Calu3 (cell line): ENCODE measurements around the gene GRK3. TPM values are rescaled to one million over a fixed set of nuclear protein-coding genes. Genes with fewer than 3 reads are reported as not detected.

ENCODE experiments used
- BruUV-seq: library from RNA; stranded (reverse); fragments of 400-500 nt; replicated peaks from 2 replicates; lab custom pipeline; 2021; lab: Mats Ljungman, UMichigan
- CTCF ChIA-PET: fragments of 300-600 bp; sonication (Branson Sonifier 250); formaldehyde crosslinking; loops from one replicate; lab custom pipeline; 2022; ENCODE audit warnings: antibody characterized with exemption; lab: Charles Lee
- DNase-seq: peaks from one replicate; pipeline ENCODE4 v3.0.0; 2022
- H3K27ac Mint-ChIP-seq: one replicate; pipeline ENCODE4 v1.8.0; 2022; ENCODE audit warnings: mixed read lengths; ENCODE audit not compliant: unreplicated experiment
- H3K27me3 Mint-ChIP-seq: one replicate; pipeline ENCODE4 v1.8.0; 2022; ENCODE audit warnings: mixed read lengths; ENCODE audit not compliant: unreplicated experiment
- H3K36me3 Mint-ChIP-seq: one replicate; pipeline ENCODE4 v1.8.0; 2022; ENCODE audit warnings: mild to moderate bottlenecking, moderate library complexity, mixed read lengths; ENCODE audit not compliant: insufficient read depth, unreplicated experiment
- H3K4me1 Mint-ChIP-seq: one replicate; pipeline ENCODE4 v1.8.0; 2022; ENCODE audit warnings: mild to moderate bottlenecking, low read depth, mixed read lengths; ENCODE audit not compliant: unreplicated experiment
- H3K4me3 Mint-ChIP-seq: one replicate; pipeline ENCODE4 v1.8.0; 2022; ENCODE audit warnings: mild to moderate bottlenecking, low read depth, moderate library complexity, mixed read lengths; ENCODE audit not compliant: unreplicated experiment
- H3K9me3 Mint-ChIP-seq: one replicate; pipeline ENCODE4 v1.8.0; 2022; ENCODE audit warnings: low read depth, mixed read lengths; ENCODE audit not compliant: unreplicated experiment
- intact Hi-C: fragments of 100-400 bp; cut with micrococcal nuclease; formaldehyde crosslinking; loops from one replicate; pipeline ENCODE4 v1.10.0; 2022; ENCODE audit not compliant: unreplicated experiment
- total RNA-seq: library from RNA; stranded (reverse); gene quantifications from 2 replicates; pipeline ENCODE4 v1.2.3, GENCODE V29; 2022
- TF ChIP-seq, protein P1 (sequence below): fragments of 200-600 bp; IDR thresholded peaks from one replicate; pipeline ENCODE4 v1.8.0; 2022; ENCODE audit warnings: antibody characterized with exemption; ENCODE audit not compliant: unreplicated experiment

GRK3 gene
- total RNA-seq, 1 experiment from 2014 or later, result 12.0 TPM

DNA sequence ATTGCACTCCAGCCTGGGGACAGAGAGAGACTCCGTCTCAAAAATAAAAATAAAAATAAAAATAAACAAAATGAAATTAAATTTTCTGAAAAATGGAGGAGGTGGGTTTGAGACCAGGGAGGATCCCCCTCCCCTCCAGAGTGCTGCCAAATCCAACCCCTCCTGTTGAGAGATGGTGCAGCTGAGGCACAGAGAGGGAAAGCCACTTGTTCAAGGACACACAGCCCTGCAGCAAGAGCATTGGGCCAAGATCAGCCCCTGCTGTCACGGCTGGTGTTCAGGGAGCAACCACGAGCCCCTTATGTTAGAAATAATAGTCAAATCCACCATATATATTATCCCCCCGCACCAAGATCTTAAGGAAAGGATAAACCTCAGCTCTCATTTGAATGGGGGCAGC lies 180.2 kb downstream of the GRK3 start:
- no peaks in the 10 kb centered on the region for H3K9me3 Mint-ChIP-seq
- TF ChIP-seq, protein P1, sequence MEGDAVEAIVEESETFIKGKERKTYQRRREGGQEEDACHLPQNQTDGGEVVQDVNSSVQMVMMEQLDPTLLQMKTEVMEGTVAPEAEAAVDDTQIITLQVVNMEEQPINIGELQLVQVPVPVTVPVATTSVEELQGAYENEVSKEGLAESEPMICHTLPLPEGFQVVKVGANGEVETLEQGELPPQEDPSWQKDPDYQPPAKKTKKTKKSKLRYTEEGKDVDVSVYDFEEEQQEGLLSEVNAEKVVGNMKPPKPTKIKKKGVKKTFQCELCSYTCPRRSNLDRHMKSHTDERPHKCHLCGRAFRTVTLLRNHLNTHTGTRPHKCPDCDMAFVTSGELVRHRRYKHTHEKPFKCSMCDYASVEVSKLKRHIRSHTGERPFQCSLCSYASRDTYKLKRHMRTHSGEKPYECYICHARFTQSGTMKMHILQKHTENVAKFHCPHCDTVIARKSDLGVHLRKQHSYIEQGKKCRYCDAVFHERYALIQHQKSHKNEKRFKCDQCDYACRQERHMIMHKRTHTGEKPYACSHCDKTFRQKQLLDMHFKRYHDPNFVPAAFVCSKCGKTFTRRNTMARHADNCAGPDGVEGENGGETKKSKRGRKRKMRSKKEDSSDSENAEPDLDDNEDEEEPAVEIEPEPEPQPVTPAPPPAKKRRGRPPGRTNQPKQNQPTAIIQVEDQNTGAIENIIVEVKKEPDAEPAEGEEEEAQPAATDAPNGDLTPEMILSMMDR, result no peak
- no peaks in the 10 kb centered on the region for H3K27me3 Mint-ChIP-seq
- no peak for DNase-seq
- no TSS peak for BruUV-seq
- peaks cover 40% of the 10 kb centered on the region for H3K4me1 Mint-ChIP-seq
- no peak overlapping the region for H3K27ac Mint-ChIP-seq
- H3K4me3 Mint-ChIP-seq, result no peak overlapping the region
- peaks cover 9% of the 10 kb centered on the region for H3K36me3 Mint-ChIP-seq
- CTCF ChIA-PET, result no interaction called here
- intact Hi-C loops, result no loop called here

- Mint-ChIP-seq H3K27me3 (no peaks in the 10 kb centered on the region), H3K36me3 (peaks cover 9% of the 10 kb centered on the region), H3K27ac (peak overlapping the region; percentile 64), H3K9me3 (no peaks in the 10 kb centered on the region), H3K4me3 (no peak overlapping the region), H3K4me1 (peaks cover 48% of the 10 kb centered on the region)
- intact Hi-C loops, result no loop called here
- no TSS peak for BruUV-seq
- TF ChIP-seq, protein P1, result no peak
- no peak for DNase-seq
- CTCF ChIA-PET, result interaction anchor here (2.5 kb wide), 1 partner anchor 27 kb away, joined by 10 read pairs; no protein-coding TSS in a partner anchor
Measured at GRCh38 chr22:25745341-25746011, 181.0 kb downstream of the GRK3 start.

- peaks cover 53% of the 10 kb centered on the region for H3K4me1 Mint-ChIP-seq
- TF ChIP-seq, protein P1, result no peak
- H3K36me3 Mint-ChIP-seq, result peaks cover 9% of the 10 kb centered on the region
- CTCF ChIA-PET, result interaction anchor here (2.5 kb wide), 1 partner anchor 27 kb away, joined by 10 read pairs; no protein-coding TSS in a partner anchor
- no peak for DNase-seq
- no peaks in the 10 kb centered on the region for H3K27me3 Mint-ChIP-seq
- H3K4me3 Mint-ChIP-seq, result no peak overlapping the region
- intact Hi-C loops, result no loop called here
- H3K9me3 Mint-ChIP-seq, result no peaks in the 10 kb centered on the region
- H3K27ac Mint-ChIP-seq, result peak overlapping the region; percentile 64
- no TSS peak for BruUV-seq
Measured at GRCh38 chr22:25746012-25746373, 181.5 kb downstream of the GRK3 start.

DNA sequence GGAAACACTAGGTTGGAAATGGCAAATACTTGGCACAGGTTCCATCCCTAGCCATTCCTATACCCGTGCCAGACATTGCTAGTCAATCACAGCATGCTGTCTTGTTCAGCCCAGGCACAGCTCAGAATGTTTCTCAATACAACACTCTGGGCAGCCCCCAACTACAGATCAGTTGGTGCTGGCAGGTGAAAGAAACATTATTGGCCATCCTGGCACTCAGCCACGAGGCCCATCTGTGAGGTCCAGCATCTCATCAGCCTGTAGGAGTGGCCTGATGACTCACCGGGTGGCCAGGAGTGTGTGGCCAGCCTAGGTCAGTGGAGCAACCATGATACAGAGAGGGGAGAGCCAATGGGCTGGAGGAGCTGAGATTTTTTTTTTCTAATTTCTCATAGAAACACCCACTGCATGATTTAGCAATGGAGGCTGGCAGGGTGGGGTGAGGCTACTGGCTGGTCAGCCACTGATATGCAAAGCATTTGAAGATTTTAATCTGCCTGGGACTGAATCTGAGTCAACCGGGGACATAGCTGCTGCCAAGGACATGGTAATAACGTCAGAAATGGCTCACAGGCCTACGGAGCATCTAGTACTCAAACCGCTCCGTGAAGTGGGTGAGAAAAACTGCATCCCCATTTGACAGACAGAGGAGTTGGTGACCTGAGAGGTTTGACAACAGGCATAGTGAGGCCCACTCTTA lies 182.9 kb downstream of the GRK3 start:
- Mint-ChIP-seq H3K27ac (peak overlapping the region; percentile 89), H3K9me3 (no peaks in the 10 kb centered on the region), H3K27me3 (no peaks in the 10 kb centered on the region), H3K4me3 (peak overlapping the region; percentile 47), H3K4me1 (peaks cover 62% of the 10 kb centered on the region), H3K36me3 (peaks cover 9% of the 10 kb centered on the region)
- CTCF ChIA-PET, result interaction anchor here (0.5 to 2.5 kb wide), 6 partner anchors 11 to 891 kb away, joined by 3 to 10 read pairs (median 4); no protein-coding TSS in a partner anchor
- TF ChIP-seq, protein P1, result no peak
- DNase-seq, result peak; percentile 93
- intact Hi-C loops, result no loop called here
- no TSS peak for BruUV-seq
